BJ (cell line): ENCODE results near the gene AASDH. TPM values are rescaled to one million over a fixed set of nuclear protein-coding genes. Genes with fewer than 3 reads are reported as not detected.

ENCODE experiments used
- CTCF ChIA-PET: fragments of 350-600 bp; formaldehyde crosslinking; extraction: SDS; loops from one replicate; lab custom pipeline; 2021; ENCODE audit warnings: antibody characterized with exemption, inconsistent platforms; lab: Yijun Ruan, JAX
- POLR2A ChIA-PET: fragments of 300-600 bp; sonication (Branson Sonifier 250); formaldehyde crosslinking; extraction: SDS; loops from one replicate; lab custom pipeline; 2021; ENCODE audit warnings: antibody characterized with exemption; lab: Charles Lee
- DNase-seq: peaks from one replicate; pipeline ENCODE4 v3.0.0-alpha.2; 2011; ENCODE audit warnings: low read depth
- H3K27me3 ChIP-seq: 2 replicates; pipeline ENCODE4 v1.6.0; 2011; ENCODE audit warnings: low read length; ENCODE audit not compliant: control insufficient read depth, insufficient read depth
- H3K36me3 ChIP-seq: 2 replicates; pipeline ENCODE4 v1.5.1; 2011; ENCODE audit warnings: low read length; ENCODE audit not compliant: control insufficient read depth, insufficient read depth
- H3K4me3 ChIP-seq: 2 replicates; pipeline ENCODE4 v1.5.1; 2011; ENCODE audit warnings: low read depth, mild to moderate bottlenecking, control low read depth, low read length
- polyA plus RNA-seq: library from polyadenylated mRNA; depleted of rRNA; stranded (reverse); fragments of >200 nt; gene quantifications from 2 replicates; pipeline ENCODE4 v1.2.3, GENCODE V29; 2011
- TF ChIP-seq, protein P1 (sequence below): IDR thresholded peaks from 2 replicates; pipeline ENCODE4 v1.5.1; 2011; ENCODE audit warnings: low read depth, mild to moderate bottlenecking, control low read depth, inconsistent platforms, low read length, moderate library complexity; ENCODE audit not compliant: insufficient read depth

The AASDH gene
- polyA plus RNA-seq, 1 experiment = 3.4 TPM

DNA sequence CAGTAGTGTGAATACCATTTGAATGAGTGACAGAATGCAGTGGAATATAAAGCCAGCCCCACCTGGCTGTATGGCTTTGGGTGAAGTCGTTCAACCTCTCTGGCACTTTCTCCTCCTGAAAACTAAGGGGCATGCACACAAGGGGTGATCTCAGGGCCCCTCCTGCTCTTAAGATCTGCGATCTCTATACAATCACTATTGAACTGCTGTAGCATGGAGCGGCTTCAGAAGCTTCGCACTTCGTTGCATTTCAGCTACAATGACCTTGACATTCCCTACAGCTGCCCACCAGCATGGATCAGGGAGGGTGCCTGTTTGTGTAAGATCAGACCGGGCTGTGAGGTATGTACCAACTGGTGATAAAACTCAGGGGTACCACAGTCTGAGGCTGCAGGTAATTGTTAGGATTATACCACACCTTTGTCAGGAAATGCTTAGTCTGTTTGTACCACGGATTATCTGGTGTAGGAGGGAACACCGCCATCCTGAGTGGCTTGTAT is 85.2 kb downstream of the AASDH start:
- TF ChIP-seq, protein P1, sequence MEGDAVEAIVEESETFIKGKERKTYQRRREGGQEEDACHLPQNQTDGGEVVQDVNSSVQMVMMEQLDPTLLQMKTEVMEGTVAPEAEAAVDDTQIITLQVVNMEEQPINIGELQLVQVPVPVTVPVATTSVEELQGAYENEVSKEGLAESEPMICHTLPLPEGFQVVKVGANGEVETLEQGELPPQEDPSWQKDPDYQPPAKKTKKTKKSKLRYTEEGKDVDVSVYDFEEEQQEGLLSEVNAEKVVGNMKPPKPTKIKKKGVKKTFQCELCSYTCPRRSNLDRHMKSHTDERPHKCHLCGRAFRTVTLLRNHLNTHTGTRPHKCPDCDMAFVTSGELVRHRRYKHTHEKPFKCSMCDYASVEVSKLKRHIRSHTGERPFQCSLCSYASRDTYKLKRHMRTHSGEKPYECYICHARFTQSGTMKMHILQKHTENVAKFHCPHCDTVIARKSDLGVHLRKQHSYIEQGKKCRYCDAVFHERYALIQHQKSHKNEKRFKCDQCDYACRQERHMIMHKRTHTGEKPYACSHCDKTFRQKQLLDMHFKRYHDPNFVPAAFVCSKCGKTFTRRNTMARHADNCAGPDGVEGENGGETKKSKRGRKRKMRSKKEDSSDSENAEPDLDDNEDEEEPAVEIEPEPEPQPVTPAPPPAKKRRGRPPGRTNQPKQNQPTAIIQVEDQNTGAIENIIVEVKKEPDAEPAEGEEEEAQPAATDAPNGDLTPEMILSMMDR = no peak
- CTCF ChIA-PET = interaction anchor here (1.3 to 2.6 kb wide), 3 partner anchors 9 to 1331 kb away, joined by 4 to 13 read pairs (median 5); partner anchors contain the start of gene CEP135
- Histone ChIP-seq H3K27me3 (no peaks in the 10 kb centered on the region), H3K4me3 (no peak overlapping the region), H3K36me3 (no peaks in the 10 kb centered on the region)
- POLR2A ChIA-PET = no interaction called here
- no peak for DNase-seq

DNA sequence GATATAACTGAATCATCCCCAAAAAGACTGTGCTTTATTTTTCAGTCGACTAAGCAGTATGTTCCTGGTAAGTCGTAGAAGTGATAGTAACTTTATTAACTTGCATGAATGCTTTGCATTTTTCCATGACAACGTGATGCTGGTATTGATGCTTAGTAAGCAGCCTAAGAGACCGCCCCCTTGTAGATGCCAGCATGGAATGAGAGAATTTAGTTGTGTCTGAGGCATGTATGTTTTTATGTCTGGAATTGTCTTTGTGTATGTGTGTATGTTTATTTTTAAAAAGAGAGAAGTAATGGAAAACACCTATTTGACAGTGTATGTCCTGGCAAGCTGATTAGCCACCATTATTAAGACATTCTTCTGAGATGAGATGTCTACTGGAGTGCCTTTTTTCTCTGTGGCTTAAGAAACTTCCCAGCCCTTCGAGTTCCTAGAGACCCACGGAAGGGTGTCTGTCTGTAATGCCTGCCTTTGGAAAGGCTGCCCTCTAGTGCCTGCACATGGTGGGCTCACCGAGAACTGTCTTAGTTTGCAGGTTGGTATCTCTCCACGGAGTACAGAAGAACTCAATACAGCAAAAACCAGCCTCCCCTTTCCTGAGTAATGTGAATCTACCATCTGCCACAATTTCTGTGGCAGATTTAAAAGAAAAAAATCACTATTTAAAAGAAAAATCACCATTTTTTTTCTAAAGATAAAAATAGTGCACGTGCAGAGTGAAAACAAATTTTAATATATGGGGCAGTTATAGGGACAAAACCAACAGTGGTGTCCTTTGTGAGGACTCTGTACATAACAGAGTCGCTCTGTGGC is 85.9 kb downstream of the AASDH start:
- ChIA-PET POLR2A (no interaction called here), CTCF (interaction anchor here (0.6 to 2.6 kb wide), 10 partner anchors 10 to 961 kb away, joined by 3 to 13 read pairs (median 3); no protein-coding TSS in a partner anchor)

GRCh38 chr4:56298236-56298635 is 89.1 kb downstream of the AASDH start:
- DNase-seq = no peak
- TF ChIP-seq, protein P1 = no peak
- CTCF ChIA-PET = no interaction called here
- no peaks in the 10 kb centered on the region for H3K27me3 ChIP-seq
- POLR2A ChIA-PET = no interaction called here
- no peak overlapping the region for H3K4me3 ChIP-seq
- H3K36me3 ChIP-seq = no peaks in the 10 kb centered on the region

More for the DNA sequence above, 85.9 kb downstream of the AASDH start:
- peak; percentile 35 for DNase-seq
- Histone ChIP-seq H3K4me3 (no peak overlapping the region), H3K36me3 (no peaks in the 10 kb centered on the region), H3K27me3 (no peaks in the 10 kb centered on the region)
- TF ChIP-seq, protein P1 = peak; percentile 91

DNA sequence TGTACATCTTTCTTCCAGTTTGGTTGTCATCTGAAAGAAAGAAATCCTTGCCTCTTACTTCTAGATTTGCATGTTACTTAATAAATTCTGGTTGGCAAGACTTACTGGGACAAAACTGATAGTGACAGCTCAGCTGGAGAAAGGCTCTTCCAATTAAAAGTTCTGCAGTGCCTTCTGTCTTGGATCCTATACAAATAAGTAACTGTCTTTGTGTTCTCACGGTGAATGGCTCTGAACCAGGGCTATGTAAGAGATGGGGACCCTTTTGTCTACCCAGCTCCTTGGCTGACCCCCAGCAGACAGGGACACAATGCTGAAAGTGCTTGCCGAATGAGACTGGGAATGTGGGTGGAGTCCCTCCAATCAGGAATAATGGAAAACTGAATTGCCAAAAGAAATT is 89.5 kb downstream of the AASDH start:
- POLR2A ChIA-PET = no interaction called here
- CTCF ChIA-PET = no interaction called here
- H3K27me3 ChIP-seq = no peaks in the 10 kb centered on the region
- H3K4me3 ChIP-seq = no peak overlapping the region
- no peak for DNase-seq
- H3K36me3 ChIP-seq = no peaks in the 10 kb centered on the region
- TF ChIP-seq, protein P1 = no peak

- no peaks in the 10 kb centered on the region for H3K27me3 ChIP-seq
- DNase-seq = no peak
- CTCF ChIA-PET = no interaction called here
- H3K36me3 ChIP-seq = no peaks in the 10 kb centered on the region
- TF ChIP-seq, protein P1 = no peak
- POLR2A ChIA-PET = no interaction called here
- H3K4me3 ChIP-seq = no peak overlapping the region
Measured at GRCh38 chr4:56296526-56296925, 90.8 kb downstream of the AASDH start.
